ENCODE results near the gene DTX3.
A peak's percentile ranks its signal among the peaks of the same experiment; 100 is the strongest.
"Not testable (repeated sequence)": the region's sequence is repeated elsewhere in the genome, so short reads cannot be mapped to it uniquely, and the experiment has no call there.

The DTX3 gene

GRCh38 chr12:57583008-57583831, 21.4 kb upstream of the DTX3 start:
- peak; percentile 30 for DNase-seq (ENCODE audit: low read depth)

- no peak for DNase-seq (ENCODE audit: low read depth)
Measured at GRCh38 chr12:57584050-57584449, 20.6 kb upstream of the DTX3 start.

GRCh38 chr12:57584690-57585089, 19.9 kb upstream of the DTX3 start:
- DNase-seq (ENCODE audit: low read depth), result no peak

- no peak for DNase-seq (ENCODE audit: low read depth)
Measured at GRCh38 chr12:57585156-57585555, 19.5 kb upstream of the DTX3 start.

- no peak for DNase-seq (ENCODE audit: low read depth)
Measured at GRCh38 chr12:57586128-57586527, 18.5 kb upstream of the DTX3 start.

- DNase-seq (ENCODE audit: low read depth), result no peak
Measured at GRCh38 chr12:57586832-57587429, 17.7 kb upstream of the DTX3 start.

GRCh38 chr12:57588951-57589610, 15.5 kb upstream of the DTX3 start:
- not testable (repeated sequence) for DNase-seq (ENCODE audit: low read depth)

GRCh38 chr12:57590479-57590863, 14.2 kb upstream of the DTX3 start:
- DNase-seq (ENCODE audit: low read depth), result no peak

- peak; percentile 67 for DNase-seq (ENCODE audit: low read depth)
Measured at GRCh38 chr12:57590864-57591781, 13.5 kb upstream of the DTX3 start, which contains the start of gene PIP4K2C. PIP4K2C (plus strand) TSS chr12:57591192; CDS start chr12:57591290, 98 bp downstream.

- no peak for DNase-seq (ENCODE audit: low read depth)
Measured at GRCh38 chr12:57591782-57592325, 12.8 kb upstream of the DTX3 start.

- no peak for DNase-seq (ENCODE audit: low read depth)
Measured at GRCh38 chr12:57592551-57593165, 12.0 kb upstream of the DTX3 start.

GRCh38 chr12:57593187-57593586, 11.4 kb upstream of the DTX3 start:
- no peak for DNase-seq (ENCODE audit: low read depth)

GRCh38 chr12:57600395-57600794, 4.2 kb upstream of the DTX3 start:
- no peak for DNase-seq (ENCODE audit: low read depth)

- no peak for DNase-seq (ENCODE audit: low read depth)
Measured at GRCh38 chr12:57602544-57602943, 2.1 kb upstream of the DTX3 start.

- DNase-seq (ENCODE audit: low read depth), result no peak
Measured at GRCh38 chr12:57603324-57603723, 1.3 kb upstream of the DTX3 start.

- DNase-seq (ENCODE audit: low read depth), result no peak
Measured at GRCh38 chr12:57603815-57604453, 690 bp upstream of the DTX3 start.

GRCh38 chr12:57604992-57605810, 577 bp downstream of the DTX3 start:
- DNase-seq (ENCODE audit: low read depth), result no peak

- DNase-seq (ENCODE audit: low read depth), result no peak
Measured at GRCh38 chr12:57605811-57606311, 1.2 kb downstream of the DTX3 start.

GRCh38 chr12:57606399-57606798, 1.8 kb downstream of the DTX3 start:
- DNase-seq (ENCODE audit: low read depth), result no peak

- DNase-seq (ENCODE audit: low read depth), result no peak
Measured at GRCh38 chr12:57606821-57607220, 2.2 kb downstream of the DTX3 start.

All from stimulated activated CD8-positive, alpha-beta memory T cell treated with anti-CD3 and anti-CD28 coated beads, Interleukin-12 subunit alpha, Interleukin-12 subunit beta, amount 100 ng/mL, for 4 hours (primary cell).